Measurements from ENCODE around the gene FZD4.

DNA sequence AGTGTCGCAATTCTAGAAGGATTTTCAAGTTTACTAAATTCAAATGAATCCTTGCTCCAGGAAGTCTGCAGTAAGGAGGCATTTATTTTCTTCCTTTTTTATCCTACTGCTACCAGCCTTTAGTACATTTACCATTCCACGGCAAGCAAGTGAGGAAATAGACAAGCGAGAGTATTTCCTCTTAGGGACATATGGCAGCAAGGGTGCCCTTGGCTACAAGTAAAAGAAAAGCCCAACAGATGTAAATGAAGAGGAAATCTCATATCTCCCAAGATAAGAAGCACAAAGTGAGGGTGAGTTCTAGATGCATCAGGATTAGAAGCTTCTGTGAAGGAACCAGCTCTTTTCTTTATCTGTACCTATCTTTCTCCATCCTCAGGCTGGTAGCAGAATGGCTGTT, 37.8 kb upstream of the FZD4 start:
- TF ChIP-seq, protein P1, sequence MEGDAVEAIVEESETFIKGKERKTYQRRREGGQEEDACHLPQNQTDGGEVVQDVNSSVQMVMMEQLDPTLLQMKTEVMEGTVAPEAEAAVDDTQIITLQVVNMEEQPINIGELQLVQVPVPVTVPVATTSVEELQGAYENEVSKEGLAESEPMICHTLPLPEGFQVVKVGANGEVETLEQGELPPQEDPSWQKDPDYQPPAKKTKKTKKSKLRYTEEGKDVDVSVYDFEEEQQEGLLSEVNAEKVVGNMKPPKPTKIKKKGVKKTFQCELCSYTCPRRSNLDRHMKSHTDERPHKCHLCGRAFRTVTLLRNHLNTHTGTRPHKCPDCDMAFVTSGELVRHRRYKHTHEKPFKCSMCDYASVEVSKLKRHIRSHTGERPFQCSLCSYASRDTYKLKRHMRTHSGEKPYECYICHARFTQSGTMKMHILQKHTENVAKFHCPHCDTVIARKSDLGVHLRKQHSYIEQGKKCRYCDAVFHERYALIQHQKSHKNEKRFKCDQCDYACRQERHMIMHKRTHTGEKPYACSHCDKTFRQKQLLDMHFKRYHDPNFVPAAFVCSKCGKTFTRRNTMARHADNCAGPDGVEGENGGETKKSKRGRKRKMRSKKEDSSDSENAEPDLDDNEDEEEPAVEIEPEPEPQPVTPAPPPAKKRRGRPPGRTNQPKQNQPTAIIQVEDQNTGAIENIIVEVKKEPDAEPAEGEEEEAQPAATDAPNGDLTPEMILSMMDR (IDR thresholded peaks at IDR 0.05 in 2 of 3, conservative IDR thresholded peaks at IDR 0.05 in 1 of 3; ENCODE audit: borderline replicate concordance in 1 of 3, insufficient read depth in 1 of 3, low read depth in 2 of 3, low read length in 2 of 3): no peak
- TF ChIP-seq, protein P2, sequence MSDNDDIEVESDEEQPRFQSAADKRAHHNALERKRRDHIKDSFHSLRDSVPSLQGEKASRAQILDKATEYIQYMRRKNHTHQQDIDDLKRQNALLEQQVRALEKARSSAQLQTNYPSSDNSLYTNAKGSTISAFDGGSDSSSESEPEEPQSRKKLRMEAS (IDR thresholded peaks at IDR 0.05): no peak
- TF ChIP-seq, protein P3, sequence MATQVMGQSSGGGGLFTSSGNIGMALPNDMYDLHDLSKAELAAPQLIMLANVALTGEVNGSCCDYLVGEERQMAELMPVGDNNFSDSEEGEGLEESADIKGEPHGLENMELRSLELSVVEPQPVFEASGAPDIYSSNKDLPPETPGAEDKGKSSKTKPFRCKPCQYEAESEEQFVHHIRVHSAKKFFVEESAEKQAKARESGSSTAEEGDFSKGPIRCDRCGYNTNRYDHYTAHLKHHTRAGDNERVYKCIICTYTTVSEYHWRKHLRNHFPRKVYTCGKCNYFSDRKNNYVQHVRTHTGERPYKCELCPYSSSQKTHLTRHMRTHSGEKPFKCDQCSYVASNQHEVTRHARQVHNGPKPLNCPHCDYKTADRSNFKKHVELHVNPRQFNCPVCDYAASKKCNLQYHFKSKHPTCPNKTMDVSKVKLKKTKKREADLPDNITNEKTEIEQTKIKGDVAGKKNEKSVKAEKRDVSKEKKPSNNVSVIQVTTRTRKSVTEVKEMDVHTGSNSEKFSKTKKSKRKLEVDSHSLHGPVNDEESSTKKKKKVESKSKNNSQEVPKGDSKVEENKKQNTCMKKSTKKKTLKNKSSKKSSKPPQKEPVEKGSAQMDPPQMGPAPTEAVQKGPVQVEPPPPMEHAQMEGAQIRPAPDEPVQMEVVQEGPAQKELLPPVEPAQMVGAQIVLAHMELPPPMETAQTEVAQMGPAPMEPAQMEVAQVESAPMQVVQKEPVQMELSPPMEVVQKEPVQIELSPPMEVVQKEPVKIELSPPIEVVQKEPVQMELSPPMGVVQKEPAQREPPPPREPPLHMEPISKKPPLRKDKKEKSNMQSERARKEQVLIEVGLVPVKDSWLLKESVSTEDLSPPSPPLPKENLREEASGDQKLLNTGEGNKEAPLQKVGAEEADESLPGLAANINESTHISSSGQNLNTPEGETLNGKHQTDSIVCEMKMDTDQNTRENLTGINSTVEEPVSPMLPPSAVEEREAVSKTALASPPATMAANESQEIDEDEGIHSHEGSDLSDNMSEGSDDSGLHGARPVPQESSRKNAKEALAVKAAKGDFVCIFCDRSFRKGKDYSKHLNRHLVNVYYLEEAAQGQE (IDR thresholded peaks at IDR 0.05; ENCODE audit: low read depth): no peak
- TF ChIP-seq JUND (IDR thresholded peaks at IDR 0.05) (no peak), EZH2phosphoT487 (IDR thresholded peaks at IDR 0.05; ENCODE audit: borderline replicate concordance) (no peak), POLR2A (IDR thresholded peaks at IDR 0.05; ENCODE audit: borderline replicate concordance, extremely low read depth, insufficient read depth, insufficient read length) (no peak), TCF7L2 (IDR thresholded peaks at IDR 0.05; ENCODE audit: borderline replicate concordance, extremely low read depth, insufficient read depth, insufficient read length) (no peak), EZH2 (IDR thresholded peaks at IDR 0.05) (no peak), POLR2AphosphoS5 (IDR thresholded peaks at IDR 0.05; ENCODE audit: low read depth, low read length) (no peak), ZFX (IDR thresholded peaks at IDR 0.05) (no peak), ZNF274 (IDR thresholded peaks at IDR 0.05; ENCODE audit: low read depth, low read length) (no peak), RAD21 (IDR thresholded peaks at IDR 0.05; ENCODE audit: low read depth) (no peak)
